ENCODE measurements around the gene DDX52. TPM values are rescaled to one million over a fixed set of nuclear protein-coding genes. Genes with fewer than 3 reads are reported as not detected.

The DDX52 gene
- total RNA-seq, 1 experiment from 2014 or later, result 65.4 TPM

- Histone ChIP-seq H3K79me1 (ENCODE audit: insufficient read depth, low read depth, low read length, poor library complexity, severe bottlenecking) (peaks cover 2% of the 10 kb centered on the region), H3K4me2 (ENCODE audit: insufficient read depth, insufficient read length, low read length) (peak overlapping the region; percentile 79), H3T11ph (ENCODE audit: low read length) (no peak overlapping the region), H3K79me2 (ENCODE audit: insufficient read depth, low read length) (peaks cover 9% of the 10 kb centered on the region; the same call in 1 of the 2 replicates), H4K91ac (ENCODE audit: insufficient read length, low read depth, low read length) (no peak overlapping the region), H4K5ac (ENCODE audit: insufficient read length, low read depth, low read length) (no peak overlapping the region), H3K23me2 (ENCODE audit: insufficient read length, low read depth, low read length, poor library complexity, severe bottlenecking) (no peaks in the 10 kb centered on the region), H2AFZ (ENCODE audit: low read length) (peak overlapping the region; percentile 49), H3K27ac (ENCODE audit: insufficient read length, low read depth, low read length) (no peak overlapping the region), H3K4ac (ENCODE audit: low read depth, low read length) (no peak overlapping the region), H2BK15ac (ENCODE audit: low read depth, low read length) (no peak overlapping the region), H3K9ac (ENCODE audit: extremely low read depth, insufficient read length, low read length) (peak overlapping the region; percentile 97), H4K20me1 (ENCODE audit: control insufficient read depth, insufficient read depth, insufficient read length) (no peaks in the 10 kb centered on the region), H3K18ac (ENCODE audit: insufficient read length, low read depth, low read length) (peak overlapping the region; percentile 85), H3K14ac (ENCODE audit: insufficient read depth, low read length) (peak overlapping the region; percentile 92; the same call in 1 of the 2 replicates), H2BK5ac (ENCODE audit: insufficient read length, low read length) (peak overlapping the region; percentile 22), H2AK5ac (ENCODE audit: insufficient read length, low read length) (no peak overlapping the region), H3K4me1 (ENCODE audit: insufficient read depth, low read length) (no peaks in the 10 kb centered on the region), H4K8ac (replicated peaks; ENCODE audit: insufficient read length, low read depth, low read length) (no peak overlapping the region), H3K27me3 (ENCODE audit: insufficient read depth, low read length) (no peaks in the 10 kb centered on the region), H2BK12ac (ENCODE audit: insufficient read length, low read depth, low read length) (no peak overlapping the region), H2BK120ac (ENCODE audit: low read depth, low read length, poor library complexity, severe bottlenecking) (no peak overlapping the region), H2BK20ac (ENCODE audit: low read depth, low read length, poor library complexity, severe bottlenecking) (no peak overlapping the region), H3K23ac (ENCODE audit: insufficient read length, low read depth, low read length) (no peak overlapping the region), H3K9me3 (ENCODE audit: control insufficient read depth, low read depth, low read length) (no peaks in the 10 kb centered on the region), H3K56ac (ENCODE audit: insufficient read length, low read depth, low read length) (no peak overlapping the region)
- Mint-ChIP-seq H3K27ac (peak overlapping the region; percentile 93 to 96 (median 96)), H3K27me3 (ENCODE audit: low read depth) (peaks cover 33% of the 10 kb centered on the region), H3K9me3 (no peaks in the 10 kb centered on the region), H3K36me3 (ENCODE audit: insufficient read depth in 1 of 3, low read depth in 3 of 3) (peaks cover 20 to 41% (median 40%) of the 10 kb centered on the region in 3 experiments; a peak in 6 of 7 replicates), H3K4me3 (peak overlapping the region; percentile 89 to 92), H3K4me1 (peaks cover 9 to 12% of the 10 kb centered on the region in 2 experiments)
- TF ChIP-seq, protein P1, sequence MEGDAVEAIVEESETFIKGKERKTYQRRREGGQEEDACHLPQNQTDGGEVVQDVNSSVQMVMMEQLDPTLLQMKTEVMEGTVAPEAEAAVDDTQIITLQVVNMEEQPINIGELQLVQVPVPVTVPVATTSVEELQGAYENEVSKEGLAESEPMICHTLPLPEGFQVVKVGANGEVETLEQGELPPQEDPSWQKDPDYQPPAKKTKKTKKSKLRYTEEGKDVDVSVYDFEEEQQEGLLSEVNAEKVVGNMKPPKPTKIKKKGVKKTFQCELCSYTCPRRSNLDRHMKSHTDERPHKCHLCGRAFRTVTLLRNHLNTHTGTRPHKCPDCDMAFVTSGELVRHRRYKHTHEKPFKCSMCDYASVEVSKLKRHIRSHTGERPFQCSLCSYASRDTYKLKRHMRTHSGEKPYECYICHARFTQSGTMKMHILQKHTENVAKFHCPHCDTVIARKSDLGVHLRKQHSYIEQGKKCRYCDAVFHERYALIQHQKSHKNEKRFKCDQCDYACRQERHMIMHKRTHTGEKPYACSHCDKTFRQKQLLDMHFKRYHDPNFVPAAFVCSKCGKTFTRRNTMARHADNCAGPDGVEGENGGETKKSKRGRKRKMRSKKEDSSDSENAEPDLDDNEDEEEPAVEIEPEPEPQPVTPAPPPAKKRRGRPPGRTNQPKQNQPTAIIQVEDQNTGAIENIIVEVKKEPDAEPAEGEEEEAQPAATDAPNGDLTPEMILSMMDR (conservative IDR thresholded peaks at IDR 0.05), result no peak
- no CpG with 5 or more reads among the region's 7 CpGs for WGBS (ENCODE audit: extremely low coverage, insufficient read length, low lambda C conversion rate)
- DNase-seq, result no peak
Measured at GRCh38 chr17:37642681-37643080, 565 bp downstream of the DDX52 start.

Measured in H9 (cell line).